ENCODE measurements around the gene VASH2. TPM values are rescaled to one million over a fixed set of nuclear protein-coding genes. Genes with fewer than 3 reads are reported as not detected.

The VASH2 gene
- total and polyA plus RNA-seq, 2 donors (not counting 1 experiment from before 2014, with no cell fraction given) = 0.06 TPM; not detected in 1

- no peaks in the 10 kb centered on the region for H3K4me1 Mint-ChIP-seq
Measured at GRCh38 chr1:213032651-213033050, 82.3 kb downstream of the VASH2 start.

GRCh38 chr1:213034713-213035112, 84.4 kb downstream of the VASH2 start:
- Mint-ChIP-seq H3K4me1 (no peaks in the 10 kb centered on the region), H3K9me3 (ENCODE audit: insufficient read depth) (no peaks in the 10 kb centered on the region), H3K27ac (no peak overlapping the region), H3K4me3 (no peak overlapping the region), H3K27me3 (peaks cover 48% of the 10 kb centered on the region)
- H3K79me2 ChIP-seq (ENCODE audit: control insufficient read depth, insufficient read depth, low read length) = no peaks in the 10 kb centered on the region
- WGBS (ENCODE audit: insufficient coverage) = 100% methylated on average over 1 of the region's 1 CpG
- intact Hi-C loops (cut with micrococcal nuclease) = no loop called here
- ATAC-seq (ENCODE audit: low read depth) (no peak), DNase-seq (no peak)
- no peak for TF ChIP-seq EZH2 (IDR thresholded peaks at IDR 0.05; ENCODE audit: borderline replicate concordance, insufficient read depth, low read depth, low read length, poor library complexity, severe bottlenecking)
- TF ChIP-seq, protein P1, sequence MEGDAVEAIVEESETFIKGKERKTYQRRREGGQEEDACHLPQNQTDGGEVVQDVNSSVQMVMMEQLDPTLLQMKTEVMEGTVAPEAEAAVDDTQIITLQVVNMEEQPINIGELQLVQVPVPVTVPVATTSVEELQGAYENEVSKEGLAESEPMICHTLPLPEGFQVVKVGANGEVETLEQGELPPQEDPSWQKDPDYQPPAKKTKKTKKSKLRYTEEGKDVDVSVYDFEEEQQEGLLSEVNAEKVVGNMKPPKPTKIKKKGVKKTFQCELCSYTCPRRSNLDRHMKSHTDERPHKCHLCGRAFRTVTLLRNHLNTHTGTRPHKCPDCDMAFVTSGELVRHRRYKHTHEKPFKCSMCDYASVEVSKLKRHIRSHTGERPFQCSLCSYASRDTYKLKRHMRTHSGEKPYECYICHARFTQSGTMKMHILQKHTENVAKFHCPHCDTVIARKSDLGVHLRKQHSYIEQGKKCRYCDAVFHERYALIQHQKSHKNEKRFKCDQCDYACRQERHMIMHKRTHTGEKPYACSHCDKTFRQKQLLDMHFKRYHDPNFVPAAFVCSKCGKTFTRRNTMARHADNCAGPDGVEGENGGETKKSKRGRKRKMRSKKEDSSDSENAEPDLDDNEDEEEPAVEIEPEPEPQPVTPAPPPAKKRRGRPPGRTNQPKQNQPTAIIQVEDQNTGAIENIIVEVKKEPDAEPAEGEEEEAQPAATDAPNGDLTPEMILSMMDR (IDR thresholded peaks at IDR 0.05) = no peak
- no peak overlapping the region for H3K27ac ChIP-seq (ENCODE audit: low read length in 2 of 2)
- H3K4me3 ChIP-seq (ENCODE audit: control extremely low read depth in 1 of 5, extremely low read depth in 1 of 5, insufficient read depth in 1 of 5, low read depth in 2 of 5, low read length in 4 of 5) = no peak overlapping the region
- H3K9ac ChIP-seq (ENCODE audit: low read length) = no peak overlapping the region
- no peak overlapping the region for H2AFZ ChIP-seq (ENCODE audit: insufficient read depth, low read depth, low read length, poor library complexity, severe bottlenecking)
- H3K4me1 ChIP-seq (ENCODE audit: control insufficient read depth in 2 of 2, insufficient read depth in 2 of 2, low read length in 2 of 2) = no peaks in the 10 kb centered on the region
- peaks cover 0 to 13% (median 2%) of the 10 kb centered on the region in 4 experiments for H3K27me3 ChIP-seq (replicated peaks in 1 of 4; ENCODE audit: control extremely low read depth in 1 of 4, control insufficient read depth in 3 of 4, insufficient read depth in 4 of 4, low read length in 3 of 4)
- no peaks in the 10 kb centered on the region for H4K20me1 ChIP-seq (ENCODE audit: control insufficient read depth, insufficient read depth, low read length, poor library complexity, severe bottlenecking)
- ChIA-PET CTCF (no interaction called here), POLR2A (no interaction called here)
- H3K36me3 ChIP-seq (replicated peaks in 1 of 2; ENCODE audit: control extremely low read depth in 1 of 2, control insufficient read depth in 1 of 2, extremely low read depth in 1 of 2, insufficient read depth in 2 of 2, low read length in 1 of 2) = no peaks in the 10 kb centered on the region
- H3K9me3 ChIP-seq (ENCODE audit: control extremely low read depth in 1 of 3, control insufficient read depth in 2 of 3, insufficient read depth in 1 of 3, low read length in 2 of 3) = peaks cover 0 to 3% (median 0%) of the 10 kb centered on the region in 3 donors
- H3K4me2 ChIP-seq (replicated peaks; ENCODE audit: low read depth, low read length, poor library complexity, severe bottlenecking) = no peak overlapping the region

More at GRCh38 chr1:213032651-213033050, 82.3 kb downstream of the VASH2 start:
- intact Hi-C loops (cut with micrococcal nuclease) = no loop called here
- Histone ChIP-seq H3K79me2 (ENCODE audit: control insufficient read depth, insufficient read depth, low read length) (no peaks in the 10 kb centered on the region), H2AFZ (ENCODE audit: insufficient read depth, low read depth, low read length, poor library complexity, severe bottlenecking) (no peak overlapping the region), H3K4me1 (ENCODE audit: control insufficient read depth in 2 of 2, insufficient read depth in 2 of 2, low read length in 2 of 2) (no peaks in the 10 kb centered on the region), H3K36me3 (replicated peaks in 1 of 2; ENCODE audit: control extremely low read depth in 1 of 2, control insufficient read depth in 1 of 2, extremely low read depth in 1 of 2, insufficient read depth in 2 of 2, low read length in 1 of 2) (no peaks in the 10 kb centered on the region), H3K9ac (ENCODE audit: low read length) (no peak overlapping the region), H3K4me3 (ENCODE audit: control extremely low read depth in 1 of 5, extremely low read depth in 1 of 5, insufficient read depth in 1 of 5, low read depth in 2 of 5, low read length in 4 of 5) (no peak overlapping the region), H3K9me3 (ENCODE audit: control extremely low read depth in 1 of 3, control insufficient read depth in 2 of 3, insufficient read depth in 1 of 3, low read length in 2 of 3) (peaks cover 0 to 2% (median 0%) of the 10 kb centered on the region in 3 donors), H3K27me3 (replicated peaks in 1 of 4; ENCODE audit: control extremely low read depth in 1 of 4, control insufficient read depth in 3 of 4, insufficient read depth in 4 of 4, low read length in 3 of 4) (peaks cover 0 to 13% (median 2%) of the 10 kb centered on the region in 4 experiments), H4K20me1 (ENCODE audit: control insufficient read depth, insufficient read depth, low read length, poor library complexity, severe bottlenecking) (no peaks in the 10 kb centered on the region), H3K27ac (ENCODE audit: low read length in 2 of 2) (no peak overlapping the region), H3K4me2 (replicated peaks; ENCODE audit: low read depth, low read length, poor library complexity, severe bottlenecking) (no peak overlapping the region)
- H3K27ac Mint-ChIP-seq = no peak overlapping the region
- no peak overlapping the region for H3K4me3 Mint-ChIP-seq
- no peaks in the 10 kb centered on the region for H3K9me3 Mint-ChIP-seq (ENCODE audit: insufficient read depth)
- peaks cover 53% of the 10 kb centered on the region for H3K27me3 Mint-ChIP-seq
- ChIA-PET POLR2A (no interaction called here), CTCF (no interaction called here)
- no peak for DNase-seq
- ATAC-seq (ENCODE audit: low read depth) = no peak
- no peak for TF ChIP-seq EZH2 (IDR thresholded peaks at IDR 0.05; ENCODE audit: borderline replicate concordance, insufficient read depth, low read depth, low read length, poor library complexity, severe bottlenecking)
- TF ChIP-seq, protein P1 (IDR thresholded peaks at IDR 0.05) = no peak

Data from B cell (primary cell).